GM21526 (cell line): Measurements from ENCODE around the gene PRKAG2.
"Not testable (repeated sequence)": the region's sequence is repeated elsewhere in the genome, so short reads cannot be mapped to it uniquely, and the experiment has no call there.

Experiments used
- ATAC-seq: cut with Tn5 transposase; IDR thresholded peaks from one replicate; pipeline ENCODE4 v1.9.1; 2021; ENCODE audit warnings: moderate library complexity; ENCODE audit not compliant: unreplicated experiment, low FRiP score

PRKAG2 gene

DNA sequence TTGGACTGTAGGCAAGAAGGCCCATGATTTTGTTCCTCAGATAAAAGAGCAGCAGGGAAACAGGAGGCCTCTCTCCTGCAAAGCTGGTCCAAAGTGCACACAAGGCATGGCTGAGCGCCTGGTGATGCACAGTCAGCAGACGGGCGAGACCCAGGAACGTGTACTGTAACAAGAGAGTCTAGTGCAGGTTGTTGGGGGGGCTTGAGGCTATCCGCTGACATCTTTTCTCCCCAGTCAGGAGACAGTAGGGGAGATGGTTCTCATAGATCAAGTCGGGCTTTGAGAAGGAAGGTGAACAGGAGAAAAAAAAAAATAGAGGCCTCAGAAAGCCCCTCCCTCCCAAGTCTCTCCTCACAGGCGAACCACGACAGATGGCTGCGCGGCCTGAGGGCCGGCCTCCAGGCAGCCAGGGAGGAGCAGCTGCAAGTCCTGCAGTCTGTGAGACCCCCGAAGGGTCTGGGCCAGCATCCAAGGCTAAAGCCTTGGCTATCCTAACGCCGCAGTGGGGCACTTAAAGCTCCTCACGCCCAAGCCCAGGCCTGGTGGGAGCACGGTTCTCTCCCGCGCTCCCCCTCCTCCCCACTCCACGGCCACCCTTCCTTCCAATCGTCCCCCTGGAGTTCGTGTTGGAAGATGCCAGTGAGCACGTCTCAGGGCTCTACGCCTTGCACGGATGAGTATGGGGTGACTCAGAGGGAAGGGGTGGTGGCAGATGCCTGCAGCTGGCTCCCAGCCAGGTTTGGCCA, 68.3 kb downstream of the PRKAG2 start:
- ATAC-seq, result no peak

DNA sequence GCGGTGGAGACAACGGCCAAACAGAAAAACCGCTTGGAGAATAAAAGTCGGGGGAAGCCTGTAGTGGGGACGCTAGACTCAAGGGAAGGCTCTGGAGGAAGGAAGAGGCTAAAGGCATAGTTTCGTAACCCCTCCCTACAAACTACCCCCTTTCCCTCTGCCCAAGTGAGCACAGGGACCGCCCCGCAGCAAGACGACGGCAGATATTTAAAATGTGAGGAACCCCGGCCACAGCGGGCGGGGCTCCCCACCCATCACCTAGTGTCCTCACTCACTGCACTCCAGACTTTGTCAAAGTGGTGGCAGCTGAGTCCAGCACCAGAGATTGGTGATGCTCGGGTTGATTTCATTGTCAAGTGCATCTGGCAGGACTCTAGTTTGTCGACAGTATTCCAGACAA, 69.1 kb downstream of the PRKAG2 start:
- no peak for ATAC-seq

DNA sequence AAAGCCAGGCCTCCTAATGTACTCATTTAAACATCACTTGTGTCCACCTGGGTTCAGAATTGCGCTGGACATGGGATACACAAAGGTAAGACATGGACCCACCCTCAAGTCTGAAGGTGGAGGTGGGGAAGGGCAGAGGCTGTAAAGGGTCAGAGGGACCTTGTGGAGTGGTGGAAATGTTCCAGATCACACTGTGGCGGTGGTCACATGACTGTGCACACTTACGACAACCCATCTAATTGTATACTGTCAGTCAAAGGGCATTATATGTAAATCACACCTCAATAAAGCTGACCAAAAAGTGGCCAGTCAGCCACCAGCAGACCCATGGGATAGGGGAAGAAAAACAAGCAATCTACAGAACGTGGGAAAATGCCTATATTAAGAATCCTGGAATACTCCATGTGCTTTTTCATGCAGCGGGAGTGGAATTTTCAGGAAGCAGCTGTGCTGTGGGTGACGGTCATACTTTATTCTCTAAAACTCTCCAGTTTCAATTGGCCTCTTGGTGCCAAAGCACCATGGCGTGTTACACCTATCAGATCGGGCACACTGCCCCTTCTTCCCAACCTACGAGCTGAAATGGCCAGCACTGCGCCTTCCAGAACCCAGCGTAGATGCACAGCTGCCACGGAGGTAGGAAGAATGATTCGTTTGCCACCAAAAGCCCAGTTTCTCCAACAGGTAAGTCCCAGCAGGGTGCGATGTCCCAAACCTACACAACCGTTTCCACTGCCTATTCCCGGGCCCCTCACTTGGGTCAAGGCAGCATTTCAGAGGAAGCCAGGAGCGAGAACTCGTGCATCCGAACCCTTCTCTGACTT, 69.8 kb downstream of the PRKAG2 start:
- no peak for ATAC-seq

DNA sequence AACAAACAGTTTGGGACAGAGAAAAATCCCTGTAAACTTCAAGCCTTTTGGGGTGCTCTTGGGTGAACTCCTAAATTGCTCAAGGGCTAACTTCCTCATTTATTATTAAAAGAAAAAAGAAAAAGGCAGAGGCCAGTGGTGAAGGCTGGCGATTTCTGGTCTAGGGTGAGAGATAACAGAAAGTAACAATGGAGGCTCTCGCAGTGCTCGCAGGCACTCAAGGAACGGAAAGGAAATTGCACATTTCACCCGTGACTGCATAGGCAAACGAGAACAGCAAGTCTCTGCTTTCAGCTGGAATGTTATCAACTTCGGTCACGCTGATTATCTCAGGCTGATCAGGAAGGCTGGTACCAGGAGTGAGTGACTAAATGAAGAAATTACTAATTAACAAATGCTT, 70.7 kb downstream of the PRKAG2 start:
- ATAC-seq, result no peak

DNA sequence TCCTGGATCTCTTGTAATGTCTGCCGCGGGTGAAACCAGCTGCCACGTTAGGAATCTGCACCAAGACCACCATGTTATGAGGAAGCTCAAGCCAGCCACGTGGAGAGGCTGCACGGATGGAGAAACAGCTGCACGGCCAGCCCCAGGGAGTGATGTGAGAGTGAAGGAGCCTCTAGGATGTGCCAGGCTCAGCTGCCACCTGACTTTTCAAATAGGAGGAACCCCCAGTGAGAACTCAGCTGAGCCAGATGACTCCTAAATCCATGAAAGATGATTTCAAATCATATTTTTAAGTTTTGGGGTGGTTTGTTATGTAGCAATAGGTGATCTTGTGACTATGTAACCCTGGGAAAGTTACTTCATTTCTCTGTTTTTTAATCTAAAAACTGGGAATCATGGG, 71.7 kb downstream of the PRKAG2 start:
- no peak for ATAC-seq

DNA sequence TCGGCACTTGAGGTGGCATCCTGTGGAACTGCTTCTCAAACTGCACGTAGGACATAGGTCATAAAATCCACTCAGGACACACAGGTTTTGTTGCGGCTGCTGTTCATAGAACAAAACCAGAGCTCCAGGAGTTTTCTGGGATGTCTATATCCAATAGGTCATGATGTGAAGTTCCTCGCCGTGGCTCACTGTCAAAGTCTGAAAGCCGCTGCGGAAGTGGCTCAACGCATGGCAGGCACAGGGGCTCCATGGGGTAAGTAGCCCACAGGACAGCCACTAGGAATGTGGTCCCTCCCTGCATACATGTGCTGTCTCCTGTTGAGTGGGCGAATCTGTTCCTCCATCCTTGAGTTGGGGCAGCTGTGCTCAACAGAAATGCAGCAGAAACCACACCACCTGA, 72.2 kb downstream of the PRKAG2 start:
- no peak for ATAC-seq

DNA sequence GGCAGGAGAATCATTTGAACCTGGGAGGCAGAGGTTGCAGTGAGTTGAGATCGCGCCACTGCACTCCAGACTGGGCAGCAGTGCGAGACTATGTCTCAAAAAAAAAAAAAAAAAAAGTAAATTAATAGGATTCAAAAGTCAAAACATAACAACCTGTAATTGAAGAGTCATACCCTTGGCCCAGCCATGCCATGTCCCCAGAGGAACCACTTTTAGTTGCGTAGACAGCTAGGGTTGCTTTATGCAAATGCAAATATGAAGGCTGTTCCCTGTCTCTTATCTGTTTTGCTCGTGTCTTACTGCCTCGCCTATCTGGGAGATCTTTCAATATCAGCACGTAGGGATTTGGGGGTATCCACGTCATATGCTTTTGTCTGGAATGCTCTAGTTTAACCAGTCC, 73.1 kb downstream of the PRKAG2 start:
- no peak for ATAC-seq

DNA sequence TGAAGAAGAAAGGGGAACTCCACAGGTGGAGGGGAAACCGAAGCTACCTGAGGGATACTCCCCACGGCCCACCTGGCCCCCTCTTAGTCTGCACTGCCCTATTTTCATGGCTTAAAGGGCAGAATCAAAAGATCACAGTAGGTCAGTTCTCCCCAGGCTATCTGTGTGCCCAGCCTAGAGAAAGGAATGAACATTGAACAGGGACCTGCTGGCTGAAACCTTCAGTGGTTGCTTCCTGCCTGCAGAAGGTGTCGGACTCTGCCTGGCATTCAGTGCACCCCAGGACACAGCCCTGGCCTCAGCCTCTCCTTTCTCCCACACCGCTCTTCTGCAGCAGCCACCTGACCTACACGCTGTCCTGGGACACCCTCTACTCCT, 74.5 kb downstream of the PRKAG2 start:
- no peak for ATAC-seq

DNA sequence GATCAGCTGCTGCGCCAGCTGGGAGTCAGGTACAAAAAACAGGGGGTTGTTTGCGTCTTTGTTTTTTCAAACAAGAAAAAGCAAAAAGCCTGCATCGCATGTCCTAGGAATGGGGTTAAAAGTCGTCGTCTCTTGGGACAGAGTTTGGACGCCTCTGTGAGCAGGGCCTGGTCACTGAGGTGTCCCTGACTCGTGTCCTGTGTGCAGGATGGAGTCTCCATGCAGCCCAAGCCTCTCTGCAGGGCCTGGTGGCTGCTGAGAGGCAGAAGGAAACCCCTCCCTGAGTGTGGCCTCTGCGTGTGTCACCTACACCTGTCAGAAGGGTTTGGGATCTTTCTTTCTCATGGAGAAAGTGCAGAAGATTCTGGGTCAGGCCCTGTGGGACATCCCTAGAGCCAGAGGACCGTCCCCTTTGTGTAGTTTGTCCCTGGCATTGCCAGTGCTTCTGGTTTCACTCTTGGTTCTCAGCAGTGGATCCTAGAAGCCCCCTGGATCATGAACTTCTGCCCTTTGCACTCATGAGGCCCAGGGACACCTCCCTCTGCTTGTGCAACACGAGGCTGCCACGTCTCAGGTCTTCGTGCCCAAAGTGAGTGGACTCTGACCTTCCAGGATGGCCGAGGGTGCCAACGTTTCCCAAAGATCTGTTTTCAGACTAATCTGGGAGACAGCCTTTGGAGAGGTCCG, 75.0 kb downstream of the PRKAG2 start:
- ATAC-seq, result no peak

DNA sequence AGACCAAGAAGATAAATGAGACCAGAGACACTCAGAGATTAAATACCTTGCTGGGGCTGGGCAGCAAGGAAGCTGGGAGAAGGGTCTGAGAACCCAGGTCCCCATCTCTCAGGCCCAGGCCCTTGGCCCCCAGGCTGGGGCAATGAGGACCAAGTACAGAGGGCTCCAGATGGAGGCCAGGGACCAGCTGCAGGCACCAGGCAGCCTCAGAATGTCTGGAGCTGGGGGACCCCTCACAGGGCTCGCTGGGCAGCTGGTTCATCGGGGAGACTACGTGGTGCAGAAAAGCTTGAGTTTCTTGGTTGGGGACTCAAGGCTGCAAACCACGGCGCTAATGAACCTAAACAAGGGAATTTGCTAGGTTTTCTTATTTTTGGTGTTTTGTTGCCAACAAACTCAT, 75.6 kb downstream of the PRKAG2 start:
- ATAC-seq, result no peak

DNA sequence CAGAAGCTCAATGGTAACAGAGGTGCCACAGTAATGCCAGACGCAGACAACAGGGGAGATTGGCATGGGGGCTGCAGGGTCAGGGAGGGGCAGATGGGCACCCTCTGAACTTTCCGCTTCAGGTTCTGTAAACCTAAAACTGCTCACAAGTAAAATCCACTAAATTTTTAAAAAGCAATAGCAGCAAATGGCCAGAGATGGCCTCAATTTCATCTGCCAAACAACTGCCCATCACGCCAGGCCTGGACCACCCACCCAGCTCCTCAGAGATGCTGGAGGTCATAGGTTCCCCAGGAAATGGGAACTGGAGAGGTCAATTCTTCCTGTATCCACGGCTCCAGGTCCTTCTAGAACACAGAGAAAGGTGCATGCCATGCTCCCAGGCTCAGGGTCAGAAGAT, 76.1 kb downstream of the PRKAG2 start:
- no peak for ATAC-seq

DNA sequence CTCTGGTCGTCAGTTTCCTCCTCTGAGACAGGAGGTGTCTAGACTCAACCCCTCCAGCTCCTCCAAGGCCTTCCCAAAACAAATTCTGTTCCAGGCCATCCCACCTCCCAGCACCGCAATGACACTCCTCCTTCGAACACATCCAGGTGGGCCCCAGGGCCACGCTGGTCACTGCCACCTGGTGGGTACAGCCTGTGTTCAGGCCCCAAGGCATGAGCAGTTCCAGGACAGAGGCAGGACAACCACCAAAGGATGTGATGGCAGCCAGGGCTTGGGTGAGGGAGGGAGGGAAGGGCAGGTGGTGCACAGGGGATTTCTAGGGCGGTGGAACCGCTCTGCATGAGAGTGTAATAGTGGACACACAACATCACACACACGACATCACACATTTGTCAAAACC, 76.5 kb downstream of the PRKAG2 start:
- ATAC-seq, result no peak

DNA sequence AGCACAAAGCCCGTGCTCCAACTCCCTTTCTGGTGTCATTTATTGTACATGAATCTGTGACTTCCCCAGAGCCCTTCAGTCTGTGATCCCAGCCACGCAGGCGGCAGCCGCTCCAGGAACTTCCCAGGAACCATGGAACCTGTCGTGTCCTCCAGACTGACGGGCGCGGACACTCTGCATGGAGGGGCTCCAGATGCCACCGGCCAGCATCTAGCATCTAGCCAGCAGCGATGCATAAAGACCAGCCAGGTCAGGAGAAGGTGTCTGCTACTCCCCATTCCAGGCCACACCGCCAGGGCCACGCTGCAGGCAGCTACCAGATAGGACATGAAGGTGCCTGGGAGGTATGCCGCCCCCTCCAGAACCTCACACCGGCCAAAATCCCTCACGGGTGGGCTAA, 77.4 kb downstream of the PRKAG2 start:
- no peak for ATAC-seq

DNA sequence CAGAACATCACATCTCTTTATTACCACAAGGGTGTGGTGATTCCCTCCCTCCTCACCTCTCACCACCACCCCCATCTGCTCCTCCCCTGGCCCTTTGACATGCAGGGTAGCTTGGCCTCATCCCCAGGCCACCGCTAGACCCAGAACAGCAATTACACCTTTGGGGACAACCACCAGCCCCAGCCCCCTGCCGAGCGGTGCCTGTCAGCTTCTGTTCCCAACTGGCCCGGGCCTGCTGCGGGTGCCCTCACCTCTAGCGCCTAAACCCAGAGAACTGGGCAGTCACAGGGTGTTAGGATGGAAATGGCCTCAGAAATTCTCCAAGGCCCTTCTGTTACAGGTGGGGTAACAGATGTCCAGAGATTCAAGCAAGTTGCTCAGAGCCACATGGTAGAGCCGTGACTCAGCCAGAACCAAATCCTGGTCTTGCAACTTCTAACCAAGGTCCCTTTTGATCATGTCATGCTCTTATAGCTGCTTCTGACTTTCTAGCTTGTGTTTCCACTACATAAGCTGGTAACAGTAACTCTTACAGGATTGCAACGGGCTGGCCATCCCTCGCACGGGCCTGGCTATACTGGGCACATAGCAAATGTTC, 78.0 kb downstream of the PRKAG2 start:
- no peak for ATAC-seq

DNA sequence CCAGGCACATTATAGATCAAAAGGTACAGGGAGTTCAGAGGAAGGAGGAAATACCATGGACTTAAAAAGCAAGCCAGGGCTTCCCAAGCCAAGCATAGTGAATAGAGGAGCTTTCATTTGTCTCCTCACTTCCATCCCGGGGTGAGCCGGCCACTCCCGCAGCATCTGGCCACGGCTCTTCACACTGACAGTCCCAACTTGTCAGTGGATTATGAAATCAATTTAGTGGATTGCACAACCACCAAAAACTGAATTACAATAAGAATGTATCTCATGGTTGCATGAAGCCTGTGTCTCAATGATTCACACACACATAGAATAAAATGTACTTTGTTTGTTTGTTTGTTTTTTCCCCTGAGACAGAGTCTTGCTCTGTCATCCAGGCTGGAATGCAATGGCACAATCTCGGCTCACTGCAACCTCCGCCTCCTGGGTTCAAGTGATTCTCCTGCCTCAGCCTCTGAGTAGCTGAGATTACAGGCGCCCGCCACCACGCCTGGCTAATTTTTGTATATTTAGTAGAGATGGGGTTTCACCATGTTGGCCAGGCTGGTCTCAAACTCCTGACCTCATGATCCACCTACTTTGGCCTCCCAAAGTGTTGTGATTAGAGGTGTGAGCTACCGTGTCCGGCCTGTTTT, 79.1 kb downstream of the PRKAG2 start:
- not testable (repeated sequence) for ATAC-seq

DNA sequence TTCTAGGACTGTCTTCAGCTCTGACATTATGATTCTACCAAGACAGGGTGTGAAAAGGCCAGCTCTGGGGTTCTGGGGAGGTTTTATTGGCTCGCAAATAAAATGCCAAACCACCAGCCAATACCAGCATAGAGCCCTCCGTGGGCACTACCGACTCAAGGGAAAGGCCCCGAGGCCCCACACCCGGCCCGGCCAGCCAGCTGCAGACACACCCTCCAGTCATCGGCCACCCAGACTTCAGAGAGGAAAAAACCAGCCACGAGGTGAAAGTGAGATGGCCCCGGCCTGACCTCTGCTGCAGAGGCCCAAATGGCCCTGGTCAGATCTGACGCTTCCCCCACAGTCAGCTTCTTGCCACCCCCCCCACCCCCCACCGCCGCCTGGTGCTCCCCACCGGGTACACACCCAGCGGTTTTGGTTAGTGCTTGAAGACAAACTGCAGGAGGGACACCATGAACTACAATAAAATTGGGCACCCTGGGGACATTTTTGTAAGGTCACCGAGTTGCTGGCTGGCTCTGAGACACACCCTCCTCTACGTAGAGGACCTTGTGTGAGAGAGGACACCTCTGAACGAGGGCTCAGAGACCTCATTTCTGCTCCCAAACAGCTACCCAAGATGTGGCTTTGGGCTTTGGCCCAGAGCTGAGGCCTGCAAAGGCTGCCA, 79.9 kb downstream of the PRKAG2 start:
- no peak for ATAC-seq

DNA sequence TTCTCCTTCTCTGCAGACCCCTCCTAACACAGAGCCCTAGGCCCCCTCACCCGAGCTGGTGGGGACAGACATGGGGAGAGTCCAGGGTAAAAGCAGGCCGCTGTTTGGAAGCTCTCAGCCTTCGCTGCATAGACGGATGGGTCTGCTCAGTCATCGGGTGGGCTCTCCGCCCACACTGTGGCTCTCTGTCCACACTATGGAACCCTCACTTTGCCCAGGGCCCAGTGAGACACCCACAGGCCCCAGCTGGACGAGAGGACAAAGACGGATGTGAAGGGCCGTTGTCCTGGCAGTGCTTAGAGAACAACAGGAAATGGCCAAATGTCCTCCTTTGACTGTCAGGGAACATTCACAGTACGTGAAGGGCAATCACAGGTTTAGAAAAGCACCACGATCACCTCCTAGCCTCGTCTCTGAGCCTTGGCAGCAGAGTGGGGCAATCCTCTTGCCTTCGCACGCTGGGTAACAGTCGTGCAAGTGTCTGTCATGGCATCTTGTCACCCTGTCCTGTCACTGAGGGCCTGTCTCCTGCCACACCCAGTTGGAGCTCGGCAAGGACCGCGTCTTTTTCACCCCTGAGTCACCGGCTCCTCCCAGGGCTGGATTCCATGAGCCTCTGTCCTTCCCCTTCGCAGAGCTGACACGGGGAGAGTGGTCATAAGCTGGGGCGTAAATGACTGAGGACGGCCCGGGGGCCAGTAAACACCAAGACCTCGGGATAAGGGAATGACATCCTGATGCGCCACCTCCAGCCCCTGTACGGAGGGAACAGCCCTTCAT, 80.6 kb downstream of the PRKAG2 start:
- no peak for ATAC-seq

DNA sequence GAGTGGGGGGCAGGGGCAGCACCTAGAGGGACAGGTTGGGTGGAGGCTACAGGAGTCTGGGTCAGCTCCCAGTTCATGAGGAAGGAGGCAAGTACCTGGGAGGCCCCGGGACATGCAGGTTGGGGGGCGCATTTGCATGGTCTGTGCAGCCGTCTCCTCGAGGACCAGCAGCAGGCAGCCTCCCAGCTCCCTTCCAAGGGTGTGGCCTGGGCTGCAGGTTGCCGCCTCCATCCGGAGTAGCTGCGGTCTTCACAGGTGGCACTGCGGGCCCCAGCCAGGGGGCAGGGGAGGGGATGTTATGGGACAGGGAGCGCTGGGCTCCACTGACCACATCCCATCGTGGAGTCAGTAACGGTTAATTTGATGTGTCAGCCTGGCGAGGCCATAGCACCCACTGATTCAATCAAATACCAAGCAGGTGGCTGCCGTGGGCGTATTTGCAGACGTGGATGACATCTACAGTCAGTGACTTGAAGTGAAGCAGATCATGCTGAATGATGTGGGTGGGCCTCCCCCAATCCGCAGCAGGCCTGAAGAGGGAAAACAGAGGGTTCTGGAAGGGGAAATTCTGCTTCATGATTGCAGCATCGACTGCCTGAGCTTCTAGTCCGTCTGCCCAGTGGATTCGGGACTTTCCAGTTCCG, 81.6 kb downstream of the PRKAG2 start:
- peak; percentile 70 for ATAC-seq
